ENCODE measurements around the gene PRPH.

PRPH gene

GRCh38 chr12:49345051-49345824, 50.3 kb downstream of the PRPH start:
- DNase-seq (ENCODE audit: low read depth in 2 of 3, low spot score in 1 of 3): no peak

- no peak for DNase-seq (ENCODE audit: low read depth in 2 of 3, low spot score in 1 of 3)
Measured at GRCh38 chr12:49345825-49346658, 51.1 kb downstream of the PRPH start.

- no peak for DNase-seq (ENCODE audit: low read depth in 2 of 3, low spot score in 1 of 3)
Measured at GRCh38 chr12:49346659-49347310, 51.8 kb downstream of the PRPH start, which contains the start of gene DNAJC22. Gene DNAJC22 (plus strand): TSS chr12:49346888. CDS start chr12:49348873, 1,985 bp downstream.

GRCh38 chr12:49347311-49348193, 52.6 kb downstream of the PRPH start:
- peak; percentile 58 to 80 (median 65) for DNase-seq (ENCODE audit: low read depth in 2 of 3, low spot score in 1 of 3)
